Measurements from ENCODE around the gene DLG5. TPM values are rescaled to one million over a fixed set of nuclear protein-coding genes. Genes with fewer than 3 reads are reported as not detected.

The DLG5 gene
- polyA plus RNA-seq, 4 donors: 7.8 to 35.9 (median 11.4) TPM

DNA sequence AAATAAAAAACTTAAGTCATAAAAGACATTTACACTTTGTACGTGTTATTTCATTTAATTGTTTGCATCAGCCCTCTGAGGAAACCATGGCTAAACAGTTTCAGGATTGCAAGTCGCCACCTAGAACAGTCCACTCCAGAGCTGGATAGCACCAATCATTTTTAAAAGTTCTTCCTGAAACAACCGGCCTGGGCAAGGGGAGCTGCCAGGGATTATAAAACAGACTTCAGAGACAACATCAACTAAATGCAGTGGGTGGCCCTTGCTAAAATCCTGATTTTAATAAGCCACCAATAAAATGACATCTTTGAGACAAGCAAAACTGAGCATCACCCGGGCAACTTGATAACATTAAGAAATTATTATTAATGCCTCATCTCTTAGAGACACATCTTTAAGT lies 13.5 kb downstream of the DLG5 start:
- Histone ChIP-seq H3K9me3 (ENCODE audit: control insufficient read depth in 2 of 2, insufficient read depth in 1 of 2, low read depth in 1 of 2, low read length in 1 of 2) (no peaks in the 10 kb centered on the region), H3K27me3 (ENCODE audit: control insufficient read depth in 3 of 3, insufficient read depth in 3 of 3, low read length in 3 of 3) (no peaks in the 10 kb centered on the region), H3K27ac (ENCODE audit: low read depth in 1 of 3, low read length in 2 of 3) (no peak overlapping the region), H3K4me1 (ENCODE audit: control insufficient read depth in 3 of 3, insufficient read depth in 2 of 3, low read depth in 1 of 3, low read length in 2 of 3) (peaks cover 0 to 40% (median 12%) of the 10 kb centered on the region in 3 donors), H3K4me3 (ENCODE audit: low read depth in 1 of 3, low read length in 3 of 3) (no peak overlapping the region), H3K36me3 (ENCODE audit: control insufficient read depth in 3 of 3, insufficient read depth in 2 of 3, low read depth in 1 of 3, low read length in 3 of 3) (peaks cover 0 to 9% (median 0%) of the 10 kb centered on the region in 3 donors)
- 40 to 55% (median 48%) methylated on average over 4 of the region's 4 CpGs for WGBS, 3 donors
- DNase-seq (no peak), FAIRE-seq (no peak)

DNA sequence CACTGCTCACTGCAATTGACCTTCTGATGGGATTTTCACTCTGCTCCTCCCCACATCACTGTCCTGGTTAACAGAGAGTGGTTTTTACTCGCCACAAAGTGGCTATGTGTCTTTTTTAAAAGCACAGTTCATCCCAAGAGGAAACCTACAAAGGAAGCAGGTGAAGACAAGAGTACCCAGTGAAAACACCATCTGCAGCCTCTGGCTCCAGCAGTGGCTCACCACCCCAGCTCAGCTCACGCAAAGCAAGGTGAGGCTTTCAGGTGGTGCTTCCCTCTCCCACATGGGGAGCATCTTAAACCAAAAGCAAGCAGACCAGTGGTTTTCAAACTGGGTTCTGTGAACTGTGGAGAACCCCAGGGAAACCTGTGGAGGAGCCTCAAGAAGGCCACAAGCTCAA lies 14.0 kb downstream of the DLG5 start:
- Histone ChIP-seq H3K27ac (ENCODE audit: low read depth in 1 of 3, low read length in 2 of 3) (no peak overlapping the region), H3K27me3 (ENCODE audit: control insufficient read depth in 3 of 3, insufficient read depth in 3 of 3, low read length in 3 of 3) (no peaks in the 10 kb centered on the region), H3K4me1 (ENCODE audit: control insufficient read depth in 3 of 3, insufficient read depth in 2 of 3, low read depth in 1 of 3, low read length in 2 of 3) (peaks cover 0 to 45% (median 14%) of the 10 kb centered on the region in 3 donors), H3K9me3 (ENCODE audit: control insufficient read depth in 2 of 2, insufficient read depth in 1 of 2, low read depth in 1 of 2, low read length in 1 of 2) (no peaks in the 10 kb centered on the region), H3K36me3 (ENCODE audit: control insufficient read depth in 3 of 3, insufficient read depth in 2 of 3, low read depth in 1 of 3, low read length in 3 of 3) (peaks cover 0 to 12% (median 0%) of the 10 kb centered on the region in 3 donors), H3K4me3 (ENCODE audit: low read depth in 1 of 3, low read length in 3 of 3) (no peak overlapping the region)
- DNase-seq: no peak
- 77% methylated on average over 2 of the region's 2 CpGs for WGBS, 3 donors
- no peak for FAIRE-seq

DNA sequence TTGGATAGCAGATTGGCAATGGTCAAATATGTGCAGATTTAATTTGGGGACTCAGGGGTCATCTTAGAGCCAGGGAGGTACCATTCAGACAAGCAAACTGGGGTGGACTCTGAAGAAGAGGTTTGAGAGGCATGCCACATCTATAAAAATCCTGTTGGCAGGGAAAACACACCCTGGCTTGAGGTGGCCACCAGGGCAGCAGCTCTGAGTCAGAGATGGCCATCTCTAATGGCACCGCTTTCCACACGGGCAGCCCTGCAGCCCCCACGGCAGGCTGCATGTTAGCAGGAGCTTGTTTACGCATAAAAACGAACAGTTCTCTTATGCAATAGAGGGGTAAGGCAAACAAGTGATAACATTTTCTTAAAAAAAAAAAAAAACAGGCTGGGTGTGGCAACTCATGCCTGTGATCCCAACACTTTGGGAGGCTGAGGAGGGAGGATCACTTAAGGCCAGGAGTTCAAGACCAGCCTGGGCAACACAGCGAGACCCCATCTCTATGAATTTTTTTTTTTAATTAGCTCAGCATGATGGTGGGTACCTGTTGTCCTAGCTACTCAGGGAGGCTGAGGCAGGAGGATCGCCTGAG lies 14.9 kb downstream of the DLG5 start:
- no peaks in the 10 kb centered on the region for H3K9me3 ChIP-seq (ENCODE audit: control insufficient read depth in 2 of 2, insufficient read depth in 1 of 2, low read depth in 1 of 2, low read length in 1 of 2)
- 57 to 67% (median 67%) methylated on average over 7 of the region's 7 CpGs for WGBS, 3 donors
- H3K36me3 ChIP-seq (ENCODE audit: control insufficient read depth in 3 of 3, insufficient read depth in 2 of 3, low read depth in 1 of 3, low read length in 3 of 3): peaks cover 0 to 12% (median 0%) of the 10 kb centered on the region in 3 donors
- H3K27ac ChIP-seq (ENCODE audit: low read depth in 1 of 3, low read length in 2 of 3): peak overlapping the region in 1 of 3 donors; percentile 80
- H3K27me3 ChIP-seq (ENCODE audit: control insufficient read depth in 3 of 3, insufficient read depth in 3 of 3, low read length in 3 of 3): no peaks in the 10 kb centered on the region
- H3K4me1 ChIP-seq (ENCODE audit: control insufficient read depth in 3 of 3, insufficient read depth in 2 of 3, low read depth in 1 of 3, low read length in 2 of 3): peaks cover 0 to 55% (median 14%) of the 10 kb centered on the region in 3 donors
- FAIRE-seq (no peak), DNase-seq (no peak)
- no peak overlapping the region for H3K4me3 ChIP-seq (ENCODE audit: low read depth in 1 of 3, low read length in 3 of 3)

DNA sequence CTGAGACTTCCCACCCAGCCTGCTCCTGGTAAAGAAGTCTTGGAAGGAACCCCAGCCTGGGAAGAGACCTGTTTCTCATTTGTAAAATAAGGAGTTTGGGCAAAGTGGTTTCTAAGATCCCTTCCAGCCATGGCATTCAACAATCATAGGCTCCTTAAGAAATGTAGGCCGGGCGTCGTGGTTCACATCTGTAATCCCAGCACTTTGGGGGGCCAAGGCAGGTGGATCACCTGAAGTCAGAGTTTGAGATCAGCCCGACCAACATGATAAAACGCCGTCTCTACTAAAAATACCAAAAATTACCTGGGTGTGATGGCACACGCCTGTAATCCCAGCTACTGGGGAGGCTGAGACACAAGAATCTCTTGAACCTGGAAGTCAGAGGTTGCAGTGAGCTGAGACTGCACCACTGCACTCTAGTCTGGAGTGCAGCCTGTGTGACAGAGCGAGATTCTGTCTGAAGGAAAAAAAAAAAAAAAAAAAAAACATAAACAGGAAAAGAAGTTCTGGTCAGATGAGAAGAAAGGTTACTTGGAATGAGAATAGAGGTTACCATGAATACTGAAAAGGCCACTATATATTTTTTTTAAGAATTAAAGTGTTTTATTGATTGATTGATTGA lies 15.9 kb downstream of the DLG5 start:
- Histone ChIP-seq H3K9me3 (ENCODE audit: control insufficient read depth in 2 of 2, insufficient read depth in 1 of 2, low read depth in 1 of 2, low read length in 1 of 2) (no peaks in the 10 kb centered on the region), H3K4me3 (ENCODE audit: low read depth in 1 of 3, low read length in 3 of 3) (no peak overlapping the region), H3K27ac (ENCODE audit: low read depth in 1 of 3, low read length in 2 of 3) (peak overlapping the region in 2 of 3 donors; percentile 34 to 80), H3K4me1 (ENCODE audit: control insufficient read depth in 3 of 3, insufficient read depth in 2 of 3, low read depth in 1 of 3, low read length in 2 of 3) (peaks cover 0 to 64% (median 14%) of the 10 kb centered on the region in 3 donors), H3K36me3 (ENCODE audit: control insufficient read depth in 3 of 3, insufficient read depth in 2 of 3, low read depth in 1 of 3, low read length in 3 of 3) (peaks cover 0 to 15% (median 0%) of the 10 kb centered on the region in 3 donors), H3K27me3 (ENCODE audit: control insufficient read depth in 3 of 3, insufficient read depth in 3 of 3, low read length in 3 of 3) (no peaks in the 10 kb centered on the region)
- FAIRE-seq (no peak), DNase-seq (peak in 1 of 2 donors; percentile 51)
- WGBS, 3 donors: 66 to 84% (median 81%) methylated on average over 8 of the region's 8 CpGs

DNA sequence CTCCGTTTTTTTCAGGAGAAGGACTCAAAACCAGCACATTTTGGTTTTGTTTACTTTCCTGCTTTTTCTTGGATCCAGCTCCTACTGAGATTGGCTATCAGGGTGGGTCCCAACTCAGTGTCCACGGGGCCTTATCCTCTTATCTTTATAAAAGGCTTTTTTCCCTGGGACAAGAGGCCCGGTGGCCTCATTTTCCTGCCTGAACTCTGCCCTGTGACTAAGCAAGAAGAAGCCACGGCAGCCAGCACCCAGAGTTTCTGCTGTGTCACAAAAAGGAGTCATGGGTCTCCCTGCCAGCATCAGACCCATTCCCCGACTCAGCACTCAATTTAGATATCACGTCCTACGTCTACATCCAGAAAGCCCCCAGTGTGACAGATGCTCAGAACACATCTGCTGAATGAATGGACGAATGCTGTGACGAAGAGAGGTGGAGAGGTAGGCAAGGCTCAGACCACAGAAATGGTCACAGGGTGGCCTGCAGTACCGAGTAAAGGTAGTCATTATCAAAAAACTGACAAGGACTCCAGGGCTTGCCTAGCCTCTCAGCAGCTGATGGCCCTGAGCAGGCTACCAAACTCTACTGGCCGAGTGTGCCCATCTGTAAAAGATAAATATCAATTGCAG lies 16.7 kb downstream of the DLG5 start:
- DNase-seq: peak; percentile 91
- no peaks in the 10 kb centered on the region for H3K27me3 ChIP-seq (ENCODE audit: control insufficient read depth in 3 of 3, insufficient read depth in 3 of 3, low read length in 3 of 3)
- no peak for FAIRE-seq
- no peaks in the 10 kb centered on the region for H3K9me3 ChIP-seq (ENCODE audit: control insufficient read depth in 2 of 2, insufficient read depth in 1 of 2, low read depth in 1 of 2, low read length in 1 of 2)
- no peak overlapping the region for H3K4me3 ChIP-seq (ENCODE audit: low read depth in 1 of 3, low read length in 3 of 3)
- H3K4me1 ChIP-seq (ENCODE audit: control insufficient read depth in 3 of 3, insufficient read depth in 2 of 3, low read depth in 1 of 3, low read length in 2 of 3): peaks cover 0 to 68% (median 14%) of the 10 kb centered on the region in 3 donors
- H3K36me3 ChIP-seq (ENCODE audit: control insufficient read depth in 3 of 3, insufficient read depth in 2 of 3, low read depth in 1 of 3, low read length in 3 of 3): peaks cover 0 to 15% (median 0%) of the 10 kb centered on the region in 3 donors
- WGBS, 3 donors: 11 to 41% (median 25%) methylated on average over 11 of the region's 11 CpGs
- H3K27ac ChIP-seq (ENCODE audit: low read depth in 1 of 3, low read length in 2 of 3): peak overlapping the region; percentile 47 to 80 (median 57)

DNA sequence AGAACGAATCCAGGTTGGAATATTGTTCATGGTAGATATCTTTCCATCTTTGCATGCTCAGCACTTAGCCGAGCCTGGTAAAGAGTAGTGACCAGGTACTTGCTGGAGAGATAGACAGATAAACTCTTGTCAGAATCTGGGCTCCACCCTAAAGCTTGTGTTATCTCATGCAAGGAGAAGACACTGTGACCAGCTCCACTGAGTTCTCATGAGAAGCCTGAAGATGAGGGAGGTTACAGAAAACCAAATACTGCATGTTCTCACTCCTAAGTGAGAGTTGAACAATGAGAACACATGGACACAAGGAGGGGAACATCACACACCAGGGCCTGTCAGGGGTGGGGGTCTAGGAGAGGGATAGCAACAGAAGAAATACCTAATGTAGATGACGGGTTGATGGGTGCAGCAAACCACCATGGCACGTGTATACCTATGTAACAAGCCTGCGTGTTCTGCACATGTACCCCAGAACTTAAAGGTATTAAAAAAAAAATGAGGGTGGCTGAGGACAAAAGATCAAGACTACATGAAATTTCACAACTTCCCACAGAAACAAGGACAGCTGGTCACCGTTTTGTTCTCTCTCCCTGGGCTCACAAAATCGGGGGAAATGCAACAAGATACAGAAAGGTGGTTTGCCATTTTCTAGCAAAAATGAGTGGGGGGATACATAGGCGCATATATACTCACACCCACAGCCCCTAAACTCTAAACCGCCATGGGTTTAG lies 17.4 kb downstream of the DLG5 start:
- FAIRE-seq (no peak), DNase-seq (peak; percentile 30 to 54)
- H3K4me1 ChIP-seq (ENCODE audit: control insufficient read depth in 3 of 3, insufficient read depth in 2 of 3, low read depth in 1 of 3, low read length in 2 of 3): peaks cover 0 to 72% (median 14%) of the 10 kb centered on the region in 3 donors
- H3K27me3 ChIP-seq (ENCODE audit: control insufficient read depth in 3 of 3, insufficient read depth in 3 of 3, low read length in 3 of 3): no peaks in the 10 kb centered on the region
- peak overlapping the region; percentile 47 to 80 (median 57) for H3K27ac ChIP-seq (ENCODE audit: low read depth in 1 of 3, low read length in 2 of 3)
- peaks cover 0 to 14% (median 0%) of the 10 kb centered on the region in 3 donors for H3K36me3 ChIP-seq (ENCODE audit: control insufficient read depth in 3 of 3, insufficient read depth in 2 of 3, low read depth in 1 of 3, low read length in 3 of 3)
- WGBS, 3 donors: 37 to 58% (median 43%) methylated on average over 9 of the region's 9 CpGs
- H3K9me3 ChIP-seq (ENCODE audit: control insufficient read depth in 2 of 2, insufficient read depth in 1 of 2, low read depth in 1 of 2, low read length in 1 of 2): peaks cover 0 to 5% of the 10 kb centered on the region in 2 donors
- no peak overlapping the region for H3K4me3 ChIP-seq (ENCODE audit: low read depth in 1 of 3, low read length in 3 of 3)

DNA sequence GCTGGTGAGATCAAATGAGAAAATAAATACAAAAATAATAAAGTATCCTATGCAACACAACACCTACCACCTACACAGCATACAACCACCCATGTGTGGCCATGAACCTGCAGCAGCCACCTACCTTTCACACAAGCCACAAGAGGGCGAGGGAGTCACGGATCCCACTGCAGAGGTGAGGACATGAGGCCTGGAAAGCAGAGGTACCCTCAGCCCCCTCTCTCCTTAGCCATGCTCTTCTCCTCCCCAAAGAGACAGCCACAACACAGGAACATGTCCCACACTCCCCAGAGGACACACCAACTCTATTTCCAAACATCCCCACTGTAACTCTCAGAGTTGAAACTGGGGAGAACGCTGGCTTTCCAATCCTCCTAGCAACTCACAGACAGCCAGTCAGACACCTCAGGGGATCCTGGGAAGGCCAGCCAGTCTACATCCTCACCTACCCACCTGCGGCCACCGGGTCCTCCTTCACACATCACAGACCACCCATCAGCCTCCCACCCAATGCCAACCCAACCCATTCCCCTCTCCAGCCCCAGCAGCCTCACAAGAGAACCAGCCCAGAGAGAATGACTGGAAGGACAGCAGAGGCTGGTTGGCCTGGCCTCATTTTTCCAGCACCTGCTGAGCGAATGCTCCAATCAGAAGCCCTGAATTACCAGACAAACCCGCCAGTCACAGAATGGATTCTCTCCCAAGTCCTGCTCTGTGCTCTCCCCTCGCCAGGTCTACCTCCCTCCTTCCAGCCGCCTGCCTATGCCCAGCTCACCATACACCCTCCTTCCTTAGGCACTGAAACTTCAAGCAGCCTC lies 18.4 kb downstream of the DLG5 start:
- peak in 1 of 2 donors; percentile 36 for DNase-seq
- peaks cover 0 to 12% (median 0%) of the 10 kb centered on the region in 3 donors for H3K36me3 ChIP-seq (ENCODE audit: control insufficient read depth in 3 of 3, insufficient read depth in 2 of 3, low read depth in 1 of 3, low read length in 3 of 3)
- 89 to 92% (median 92%) methylated on average over 9 of the region's 9 CpGs for WGBS, 3 donors
- H3K9me3 ChIP-seq (ENCODE audit: control insufficient read depth in 2 of 2, insufficient read depth in 1 of 2, low read depth in 1 of 2, low read length in 1 of 2): peaks cover 0 to 8% of the 10 kb centered on the region in 2 donors
- H3K4me1 ChIP-seq (ENCODE audit: control insufficient read depth in 3 of 3, insufficient read depth in 2 of 3, low read depth in 1 of 3, low read length in 2 of 3): peaks cover 0 to 80% (median 14%) of the 10 kb centered on the region in 3 donors
- H3K27ac ChIP-seq (ENCODE audit: low read depth in 1 of 3, low read length in 2 of 3): peak overlapping the region in 1 of 3 donors; percentile 80
- H3K27me3 ChIP-seq (ENCODE audit: control insufficient read depth in 3 of 3, insufficient read depth in 3 of 3, low read length in 3 of 3): no peaks in the 10 kb centered on the region
- no peak overlapping the region for H3K4me3 ChIP-seq (ENCODE audit: low read depth in 1 of 3, low read length in 3 of 3)
- FAIRE-seq: no peak

Data from small intestine (tissue), 7 donors.